HG03354 (cell line): ENCODE measurements around the gene SNRPD2.
"Not testable (repeated sequence)": the region's sequence is repeated elsewhere in the genome, so short reads cannot be mapped to it uniquely, and the experiment has no call there.

Experiments
- ATAC-seq: cut with Tn5 transposase; IDR thresholded peaks from one replicate; pipeline ENCODE4 v1.9.1; 2021; ENCODE audit warnings: mild to moderate bottlenecking; ENCODE audit not compliant: unreplicated experiment, poor library complexity, severe bottlenecking

The SNRPD2 gene

GRCh38 chr19:45691516-45692186 lies at the start of gene SNRPD2:
Gene SNRPD2 (minus strand): TSS chr19:45691953. CDS start chr19:45691888, 65 bp downstream.
- peak; percentile 55 for ATAC-seq

DNA sequence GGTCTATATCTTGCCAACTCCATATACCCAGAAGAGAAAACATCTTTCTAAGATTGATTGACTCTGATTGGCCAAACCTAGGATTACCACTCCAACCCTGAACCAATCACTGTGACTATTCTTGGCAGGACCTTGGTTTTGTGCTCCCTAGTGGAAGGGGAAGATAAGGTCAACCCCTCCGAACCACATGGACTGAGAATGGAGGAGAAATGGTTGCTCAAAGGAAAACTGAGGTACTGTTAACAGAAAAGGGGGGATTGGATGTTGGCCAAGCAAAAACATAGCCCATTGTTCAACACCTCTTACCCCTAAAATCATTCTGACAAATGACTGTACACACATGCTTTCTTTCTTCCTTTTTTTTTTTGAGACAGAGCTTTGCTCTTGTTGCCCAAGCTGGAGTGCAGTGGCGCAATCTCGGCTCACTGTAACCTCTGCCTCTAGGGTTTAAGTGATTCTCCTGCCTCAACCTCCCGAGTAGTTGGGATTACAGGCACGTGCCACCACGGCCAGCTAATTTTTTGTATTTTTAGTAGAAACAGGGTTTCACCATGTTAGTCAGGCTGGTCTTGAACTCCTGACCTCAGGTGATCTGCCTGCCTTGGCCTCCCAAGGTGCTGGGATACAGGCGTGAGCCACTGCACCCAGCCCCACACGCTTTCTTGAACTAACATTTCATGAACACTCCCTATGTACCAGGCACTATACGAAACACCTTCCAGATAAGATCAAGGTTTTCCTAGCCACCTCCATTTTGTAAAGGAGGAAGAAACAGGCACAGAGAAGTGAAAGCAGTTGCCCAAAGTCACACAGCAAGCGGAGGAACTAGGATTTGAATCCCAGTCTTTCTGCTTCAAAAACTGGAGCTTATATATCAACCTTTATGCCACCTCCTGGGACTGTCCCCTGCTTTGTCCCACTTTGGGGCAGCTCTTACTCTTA lies 48.0 kb upstream of the SNRPD2 start:
- no peak for ATAC-seq

DNA sequence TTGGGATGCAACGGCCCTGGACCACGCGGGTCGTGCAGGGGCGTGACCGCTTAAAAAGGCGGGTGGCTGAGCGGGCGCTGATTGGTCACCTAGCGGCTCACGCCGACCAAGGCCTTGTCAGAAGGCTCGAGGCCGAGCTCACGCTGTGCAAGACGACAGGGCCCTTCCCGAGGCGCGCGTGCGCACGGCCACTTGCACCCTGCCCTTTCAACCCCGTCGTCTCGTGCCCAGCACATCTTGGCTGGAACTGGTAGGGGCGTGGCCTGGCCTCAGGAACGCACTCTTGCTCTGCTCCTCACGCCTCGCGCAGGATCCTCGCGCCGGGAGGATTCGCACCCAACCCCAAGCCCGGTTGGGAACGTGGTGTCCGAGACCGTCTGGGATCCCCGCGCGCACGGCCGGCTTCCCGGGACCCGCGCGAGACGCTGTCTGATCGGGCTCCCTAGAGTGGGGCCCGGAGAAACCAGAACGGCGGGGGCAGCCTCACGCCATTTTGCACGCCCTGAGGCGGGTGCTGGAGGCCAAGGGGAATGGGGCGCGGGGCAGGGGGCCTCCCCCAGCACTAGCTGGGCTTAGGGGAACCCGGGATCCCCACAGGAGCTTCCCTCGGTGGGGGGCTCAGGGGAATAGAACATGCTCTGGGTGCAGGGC lies 41.5 kb upstream of the SNRPD2 start, which contains the start of gene MEIOSIN:
TSS of gene MEIOSIN (plus strand) at position 280 of the 651 bp plus-strand sequence. CDS start 1,938 bp downstream, outside the sequence.
- ATAC-seq, result no peak

DNA sequence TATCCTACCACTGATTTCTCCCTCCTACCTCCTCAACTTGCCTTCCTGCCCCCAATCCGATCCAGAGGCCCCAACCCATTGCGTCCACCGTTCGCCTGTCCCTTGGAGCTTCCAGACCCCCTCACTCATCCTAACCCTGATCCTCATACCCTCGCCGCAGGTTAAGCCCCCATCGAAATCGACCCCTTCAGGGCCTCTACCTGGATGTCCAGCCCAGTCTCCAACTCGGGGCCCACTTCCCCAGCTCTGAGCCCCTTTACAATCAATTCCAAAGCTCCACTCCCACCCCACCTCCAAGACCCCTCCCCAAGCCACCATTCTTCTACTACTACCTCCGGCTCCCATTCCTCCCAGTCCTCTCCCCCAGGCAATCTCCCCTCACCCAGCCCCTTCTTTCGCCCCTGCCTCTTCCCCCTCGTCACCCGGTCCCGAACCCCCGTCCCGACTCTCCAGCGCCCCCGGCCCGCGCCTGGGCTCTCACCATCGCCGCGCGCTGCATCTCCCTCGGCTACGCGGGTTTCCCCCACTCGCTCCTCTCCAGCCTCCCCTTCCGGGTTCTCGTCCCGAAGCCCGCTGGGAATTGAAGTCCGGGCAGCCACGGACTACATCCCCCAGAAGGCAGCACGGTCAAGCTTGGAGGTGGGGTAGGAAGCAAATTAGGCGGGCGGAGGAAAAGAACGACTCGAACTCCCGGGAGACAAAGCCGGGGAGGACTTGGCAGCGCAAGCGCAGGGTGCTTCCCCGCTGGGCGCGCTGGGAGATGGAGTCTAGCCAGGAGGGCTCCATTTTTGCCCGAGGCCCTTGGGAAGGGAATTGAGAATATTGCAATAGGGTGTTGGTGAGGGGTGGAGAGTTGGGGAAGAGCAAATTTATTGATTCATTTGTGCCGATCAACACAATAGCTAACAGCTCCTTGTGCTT lies 38.9 kb upstream of the SNRPD2 start, which contains the start of gene FBXO46:
TSS of gene FBXO46 (minus strand) at position 529 of the 921 bp plus-strand sequence. CDS start 17,401 bp downstream, outside the sequence.
- ATAC-seq, result peak; percentile 96

DNA sequence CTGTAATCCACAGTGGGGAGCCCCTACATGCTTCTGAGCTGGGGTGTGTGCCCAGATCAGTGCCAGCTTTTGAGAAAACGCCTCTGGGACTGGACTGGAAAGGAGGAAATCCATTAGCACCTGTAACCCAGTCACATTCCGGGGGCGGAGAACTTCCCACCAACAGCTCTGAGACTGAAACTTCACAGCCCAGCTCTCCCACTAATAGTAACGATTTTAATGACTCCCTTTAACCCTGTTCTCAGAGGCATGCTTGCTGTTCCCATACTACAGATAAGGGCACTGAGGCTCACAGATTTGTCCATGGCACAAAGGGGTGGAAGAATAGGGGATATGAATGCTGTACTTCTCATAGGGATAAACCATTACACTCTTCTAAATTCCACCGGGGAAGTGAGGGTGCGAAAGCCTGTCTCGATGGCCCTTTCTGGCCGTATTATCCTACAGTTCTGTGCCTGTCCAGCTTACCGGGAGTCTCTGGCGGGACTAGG lies 38.1 kb upstream of the SNRPD2 start:
- no peak for ATAC-seq

DNA sequence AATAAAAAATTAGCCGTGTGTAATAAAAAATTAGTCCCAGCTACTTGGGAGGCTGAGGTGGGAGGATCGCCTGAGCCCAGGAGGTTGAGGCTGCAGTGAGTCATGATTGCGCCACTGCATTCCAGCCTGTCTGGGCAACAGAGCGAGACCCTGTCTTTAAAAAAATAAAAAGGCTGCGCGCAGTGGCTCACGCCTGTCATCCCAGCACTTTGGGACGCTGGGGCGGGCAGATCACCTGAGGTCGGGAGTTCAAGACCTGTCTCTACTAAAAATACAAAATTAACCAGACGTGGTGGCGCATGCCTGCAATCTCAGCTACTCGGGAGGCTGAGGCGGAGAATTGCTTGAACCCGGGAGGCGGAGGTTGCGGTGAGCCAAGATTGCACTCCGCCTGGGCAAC lies 36.9 kb upstream of the SNRPD2 start:
- ATAC-seq, result not testable (repeated sequence)

- not testable (repeated sequence) for ATAC-seq
Measured at GRCh38 chr19:45720065-45720464, 28.3 kb upstream of the SNRPD2 start.

GRCh38 chr19:45717983-45718650 lies 26.4 kb upstream of the SNRPD2 start:
- ATAC-seq, result no peak

DNA sequence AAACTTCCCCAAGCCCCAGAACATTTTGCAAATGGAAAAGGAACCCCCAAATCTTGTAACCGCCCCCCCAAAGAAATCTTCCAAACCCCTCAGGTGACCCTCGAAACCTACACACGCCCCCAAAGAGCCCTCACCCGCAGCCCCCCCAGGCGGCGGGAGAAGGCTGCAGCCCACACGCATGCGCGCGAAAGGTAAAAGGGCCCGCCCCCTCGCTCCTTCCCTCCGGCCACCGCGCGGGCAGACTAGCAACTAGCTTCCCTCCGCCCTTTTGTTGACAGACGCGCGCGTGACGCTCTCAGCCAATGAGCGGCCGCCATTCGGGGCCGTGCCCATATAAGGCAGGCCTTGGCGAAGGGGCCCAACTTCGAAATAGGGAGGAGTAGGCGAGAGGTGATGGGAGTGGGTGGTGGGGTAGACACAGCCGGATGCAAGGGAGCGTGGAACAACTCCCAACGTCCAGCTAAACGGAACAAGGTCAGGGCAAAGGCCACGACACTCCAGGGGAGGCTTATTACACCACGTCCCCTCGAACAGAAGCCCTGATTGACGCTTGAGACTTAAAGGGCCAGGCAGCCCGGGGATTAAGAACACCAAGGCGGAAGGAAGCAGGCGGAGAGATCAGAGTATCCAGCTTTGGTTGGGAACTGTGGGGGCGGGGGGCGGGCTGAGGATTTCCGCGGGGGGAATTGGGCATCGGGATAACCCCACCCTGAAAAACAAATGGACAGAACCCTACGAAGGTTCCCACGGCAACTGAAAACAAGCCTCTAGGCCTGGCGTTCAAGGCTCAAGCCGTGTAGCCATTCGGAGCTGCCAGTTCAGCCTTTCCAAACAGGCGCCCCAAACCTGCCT lies 25.6 kb upstream of the SNRPD2 start:
- peak; percentile 96 for ATAC-seq

GRCh38 chr19:45716359-45717130 lies 24.8 kb upstream of the SNRPD2 start:
- no peak for ATAC-seq

DNA sequence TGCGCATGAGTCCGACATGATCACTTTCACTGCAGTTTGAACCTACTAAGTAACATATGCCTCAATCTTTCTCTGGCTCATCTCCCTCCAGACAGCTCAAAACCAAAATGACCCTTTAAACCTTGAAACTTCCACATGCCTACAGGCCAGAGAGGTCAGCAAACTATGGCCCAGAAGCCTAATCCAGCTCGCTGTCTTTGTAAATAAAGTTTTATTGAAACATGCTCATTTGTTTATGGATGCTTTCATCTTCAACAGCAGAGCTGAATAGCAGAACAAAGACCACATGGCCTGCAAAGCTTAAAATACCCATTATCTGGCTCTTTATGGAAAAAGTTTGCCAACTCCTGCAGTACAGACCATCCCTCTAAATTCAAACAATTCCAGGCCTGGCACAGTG lies 23.4 kb upstream of the SNRPD2 start:
- ATAC-seq, result no peak

DNA sequence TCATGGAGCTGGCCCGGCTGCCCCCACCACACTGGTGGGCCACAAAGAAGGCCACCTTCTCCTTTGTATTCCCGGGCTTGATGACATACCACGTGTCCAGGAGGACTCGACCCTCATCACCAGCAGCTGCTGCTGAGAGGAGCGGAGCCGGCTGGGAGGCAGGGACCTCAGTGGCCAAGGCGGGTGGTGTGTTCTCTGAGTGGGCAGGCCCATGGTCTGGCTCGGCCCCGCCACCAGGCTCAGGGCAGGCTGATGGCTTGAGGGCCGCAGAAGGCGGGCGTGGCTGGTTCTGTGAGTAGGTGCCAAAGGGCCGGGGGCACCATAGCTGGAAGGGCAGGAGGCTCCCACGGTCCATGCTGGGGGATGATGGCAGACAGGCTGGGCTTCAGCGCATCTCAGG lies 21.4 kb upstream of the SNRPD2 start:
- ATAC-seq, result no peak

GRCh38 chr19:45712699-45713067 lies 20.9 kb upstream of the SNRPD2 start:
- ATAC-seq, result no peak

DNA sequence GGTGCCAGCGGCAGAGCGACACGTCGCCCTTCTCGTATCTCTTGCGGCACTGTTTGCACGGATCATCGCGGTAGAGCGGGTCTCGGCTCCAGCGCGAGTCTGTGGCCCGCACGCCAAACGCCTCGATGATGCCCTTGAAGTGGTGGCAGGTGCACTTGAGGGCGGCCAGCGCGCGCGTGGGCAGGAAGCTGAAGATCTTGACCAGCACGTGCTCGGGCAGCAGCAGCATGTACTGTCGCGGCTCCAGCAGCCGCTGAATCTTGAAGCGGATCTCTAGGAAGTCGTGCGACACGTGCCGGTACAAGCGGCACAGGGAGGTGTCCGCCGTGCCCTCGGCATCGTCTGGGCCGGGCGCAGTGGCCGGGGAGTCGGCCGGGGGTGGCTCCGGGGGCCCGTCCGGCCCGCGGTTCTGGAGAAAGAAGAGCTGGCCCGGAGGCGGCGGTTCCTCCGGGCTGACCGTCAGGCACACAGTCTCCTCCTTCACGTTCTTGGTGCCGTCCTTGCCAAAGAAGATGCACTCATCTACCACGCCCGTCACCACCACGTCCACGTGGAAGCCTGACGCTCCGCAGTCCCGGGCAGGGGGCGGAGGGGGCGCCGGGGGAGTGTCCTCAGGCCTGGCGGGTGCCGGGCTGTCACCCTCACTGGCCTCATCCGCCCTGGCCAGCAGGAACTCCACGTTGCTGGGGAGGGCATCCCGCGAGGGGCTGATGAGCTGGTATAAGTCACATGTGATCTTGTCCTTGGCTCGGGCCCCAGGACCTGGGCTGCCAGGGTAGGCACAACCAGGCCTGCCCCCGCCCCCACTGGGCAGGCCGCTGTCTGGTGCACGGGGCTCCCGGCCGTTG lies 20.3 kb upstream of the SNRPD2 start:
- no peak for ATAC-seq

DNA sequence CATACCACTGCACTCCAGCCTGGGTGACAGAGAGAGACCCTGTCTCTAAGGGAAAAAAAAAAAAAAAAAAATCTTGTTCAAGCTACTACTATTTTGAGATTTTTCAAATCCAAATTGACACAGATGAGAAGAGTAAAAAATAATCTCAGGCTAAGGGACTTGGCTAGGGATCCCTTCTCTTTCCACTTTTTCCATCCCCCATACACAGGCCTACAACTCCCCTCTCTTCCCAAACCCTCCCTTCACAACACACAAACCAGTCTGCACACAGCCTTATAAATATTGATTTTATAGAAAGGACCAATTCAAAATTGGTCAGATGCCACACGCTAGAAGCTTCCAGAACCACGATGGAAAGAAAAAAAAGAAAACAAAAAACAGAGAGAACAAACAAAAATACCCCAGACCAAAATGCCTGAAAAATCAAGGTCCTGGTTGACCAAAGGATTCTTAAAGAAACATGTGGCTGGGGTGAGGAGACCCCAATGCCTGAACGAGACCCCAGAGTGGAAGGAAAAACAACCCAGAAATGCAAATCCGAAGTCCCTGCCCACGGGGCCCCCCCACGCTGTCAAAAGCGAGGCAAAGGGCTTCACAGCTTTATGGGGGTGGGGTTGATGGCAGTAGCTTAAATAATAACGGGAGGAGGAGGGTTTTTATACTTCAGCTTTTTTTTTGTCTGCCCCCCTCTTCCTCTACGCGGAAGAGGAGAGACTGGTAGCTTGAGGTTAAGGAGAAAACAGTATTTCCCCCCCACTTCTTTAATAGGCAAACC lies 18.8 kb upstream of the SNRPD2 start:
- ATAC-seq, result no peak
